Heart left ventricle (tissue), 13 donors: ENCODE data around the gene PIGT.

Source experiments
- CTCF ChIP-seq, 12 donors: fragments of 200-600 bp; sonication (generic) in 4 of 12; IDR thresholded peaks; one replicate each; pipeline versions ENCODE4 v1.5.0 to v1.8.0; 2018 to 2022; ENCODE audit warnings: antibody characterized with exemption in 12 of 12, mild to moderate bottlenecking in 5 of 12
- POLR2A ChIP-seq, 2 donors: fragments of 450-650 bp; IDR thresholded peaks; one replicate each; pipeline ENCODE4 v1.6.1; 2017; ENCODE audit warnings: antibody characterized with exemption in 2 of 2, mild to moderate bottlenecking in 2 of 2, moderate library complexity in 2 of 2
- donor health status: ischemic (EF 13 %, LVEDD 7.1; RV severe dilation, severe dysfunction).
- donor health status: DM: no; HTN: yes; CAD: no.
- donor health status: DM: no; HTN: no; CAD: no.
- donor health status: ischemic (EF 25% LVEDD 6.9; RV normal size, moderate dysfunction).
- donor health status: ischemic (EF 25% LVEDD 5.7; RV mildly dilated, moderate dysfunction).
- donor health status: ischemic (EF 35%, LVEDD 5.7; RV mildly dilated, moderate dysfunction).
- donor health status: nonischemic (EF 11% LVEDD 7.7; RV severe dilation, severe dysfunction).
- donor health status: DM: yes; HTN: yes; CAD: no.
- donor health status: PGD.
- donor health status: ischemic (EF 29% LVEDD 5.4; RV normal size, mild dysfunction).
- donor health status: nonischemic (EF 23%, LVEDD 6.1; RV moderate dilation, normal function).

- no peak for TF ChIP-seq CTCF (IDR thresholded peaks at IDR 0.05)
- no peak for TF ChIP-seq POLR2A (IDR thresholded peaks at IDR 0.05)
These were observed 15.5 kb upstream of the PIGT start for GRCh38 chr20:45400346-45401031.
